Right hindlimb (tissue), 1 donor: ENCODE measurements around the gene CC2D2A.

Experiments used
- DNase-seq: peaks from one replicate; pipeline ENCODE4 v3.0.0-alpha.2; 2018

CC2D2A gene

GRCh38 chr4:15469402-15470127 is at the start of gene CC2D2A:
TSS of gene CC2D2A (plus strand) at chr4:15469882. CDS start at chr4:15475933, 6,051 bp downstream.
- DNase-seq: peak; percentile 58

- DNase-seq: no peak
Measured at GRCh38 chr4:15420642-15421041, 49.0 kb upstream of the CC2D2A start.

GRCh38 chr4:15423285-15423711 is 46.4 kb upstream of the CC2D2A start:
- no peak for DNase-seq

- no peak for DNase-seq
Measured at GRCh38 chr4:15425520-15425919, 44.2 kb upstream of the CC2D2A start.

GRCh38 chr4:15427161-15427560 is 42.5 kb upstream of the CC2D2A start:
- DNase-seq: no peak

- DNase-seq: no peak
Measured at GRCh38 chr4:15427701-15428100, 42.0 kb upstream of the CC2D2A start, which contains the start of gene C1QTNF7. TSS of gene C1QTNF7 (plus strand) at chr4:15428033. CDS start at chr4:15435744, 7,711 bp downstream.

- no peak for DNase-seq
Measured at GRCh38 chr4:15428611-15429010, 41.1 kb upstream of the CC2D2A start.

DNA sequence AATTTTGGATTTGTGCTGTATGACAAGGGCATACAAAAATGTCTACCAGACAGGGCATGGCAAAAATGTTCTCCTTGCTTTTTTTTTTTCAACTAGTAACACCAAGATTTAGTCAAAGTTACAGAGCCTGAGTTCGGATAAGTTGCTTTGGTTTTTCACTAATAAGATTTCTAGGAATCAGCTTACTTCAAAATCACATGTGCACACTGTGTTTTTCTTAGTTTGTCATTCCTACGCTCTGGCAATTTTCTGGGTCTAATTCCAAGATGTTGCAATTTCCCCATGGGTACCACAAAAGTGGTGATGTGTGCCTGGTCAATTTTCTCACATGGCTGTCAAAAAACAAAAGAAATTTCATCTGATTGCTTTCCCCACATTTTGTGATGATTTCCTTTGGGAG is 35.6 kb upstream of the CC2D2A start:
- DNase-seq: no peak

GRCh38 chr4:15434676-15435075 is 35.0 kb upstream of the CC2D2A start:
- no peak for DNase-seq

- DNase-seq: peak; percentile 45
Measured at GRCh38 chr4:15436513-15436912, 33.2 kb upstream of the CC2D2A start.

DNA sequence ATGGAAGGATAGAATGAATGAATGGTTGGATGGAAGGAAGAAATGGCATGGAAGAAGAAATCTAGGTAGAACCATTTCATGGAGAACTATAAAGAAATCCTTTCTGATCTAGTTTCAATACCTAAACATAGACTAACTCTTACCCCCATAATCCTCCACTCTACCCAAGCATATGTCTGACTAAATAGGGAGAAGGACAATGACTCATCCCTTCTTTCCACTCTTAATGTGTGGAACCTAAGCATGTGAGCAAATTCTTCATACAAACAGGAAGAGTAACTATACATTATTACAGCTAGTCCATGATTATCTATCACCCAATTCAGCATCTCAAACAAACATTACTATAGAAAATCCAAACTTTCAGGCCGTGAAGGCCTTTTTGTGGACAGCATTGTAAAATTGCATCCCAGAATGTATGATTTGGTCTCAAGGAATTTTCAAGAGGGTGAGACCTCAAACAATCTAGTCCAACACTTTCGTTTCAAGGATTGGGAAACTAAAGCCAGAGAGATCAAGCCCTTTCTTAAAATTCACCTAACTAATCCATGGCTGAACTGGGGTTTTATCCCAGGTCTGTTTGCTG is 30.6 kb upstream of the CC2D2A start:
- no peak for DNase-seq

DNA sequence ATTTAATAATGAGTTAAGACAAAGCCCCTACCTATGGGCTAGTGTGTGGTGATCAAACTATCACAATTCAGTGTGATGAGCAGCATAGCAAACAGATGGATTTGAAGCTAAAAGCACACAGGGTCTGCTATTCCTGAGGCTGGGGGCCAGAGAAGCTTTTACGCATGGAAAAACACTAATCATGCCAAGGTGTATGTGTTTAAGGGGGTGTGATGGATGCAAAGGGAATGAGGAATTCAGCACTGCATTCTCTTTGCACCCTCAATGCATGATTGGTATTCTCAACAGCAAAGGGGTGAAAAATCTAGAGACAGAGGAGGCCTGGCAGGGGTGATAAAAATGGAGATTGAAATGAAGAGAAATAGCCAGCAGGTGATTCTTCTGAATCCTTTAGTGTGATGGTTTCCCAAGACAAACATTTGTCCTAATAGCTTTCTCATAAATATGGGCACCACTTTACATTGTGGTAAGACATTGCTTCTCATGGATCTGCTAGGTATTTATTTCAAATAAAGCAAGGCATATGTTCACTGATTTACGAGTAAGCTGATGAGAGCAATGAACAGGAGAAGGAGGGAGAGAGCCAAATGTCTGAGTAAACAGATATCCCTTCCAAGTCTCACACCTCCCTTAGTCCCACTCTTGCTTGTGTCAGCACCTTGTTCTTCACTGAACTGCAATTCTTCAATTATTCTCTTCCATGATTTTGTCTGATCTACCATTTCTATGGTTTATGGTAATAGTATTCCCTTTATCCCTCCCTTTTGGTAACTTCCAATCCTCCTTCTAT is 26.1 kb upstream of the CC2D2A start:
- DNase-seq: no peak

DNA sequence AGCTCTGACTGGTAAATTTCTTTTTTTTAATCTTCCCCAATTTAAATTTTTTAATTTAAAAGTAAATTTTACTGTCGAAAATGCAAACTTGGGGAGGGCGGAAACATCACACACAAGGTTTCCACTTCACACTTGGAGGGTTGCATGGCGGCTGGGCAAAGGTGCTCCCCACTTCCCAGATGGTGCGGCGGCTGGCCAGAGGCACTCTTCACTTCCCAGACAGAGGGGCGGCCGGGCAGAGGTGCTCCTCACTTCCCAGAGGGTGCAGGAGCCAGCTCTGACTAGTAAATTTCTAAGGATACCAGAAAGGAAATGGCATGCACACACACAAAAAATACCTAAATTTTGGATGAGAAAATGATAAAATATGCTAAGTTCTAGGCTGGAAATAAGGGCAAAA is 25.4 kb upstream of the CC2D2A start:
- no peak for DNase-seq

DNA sequence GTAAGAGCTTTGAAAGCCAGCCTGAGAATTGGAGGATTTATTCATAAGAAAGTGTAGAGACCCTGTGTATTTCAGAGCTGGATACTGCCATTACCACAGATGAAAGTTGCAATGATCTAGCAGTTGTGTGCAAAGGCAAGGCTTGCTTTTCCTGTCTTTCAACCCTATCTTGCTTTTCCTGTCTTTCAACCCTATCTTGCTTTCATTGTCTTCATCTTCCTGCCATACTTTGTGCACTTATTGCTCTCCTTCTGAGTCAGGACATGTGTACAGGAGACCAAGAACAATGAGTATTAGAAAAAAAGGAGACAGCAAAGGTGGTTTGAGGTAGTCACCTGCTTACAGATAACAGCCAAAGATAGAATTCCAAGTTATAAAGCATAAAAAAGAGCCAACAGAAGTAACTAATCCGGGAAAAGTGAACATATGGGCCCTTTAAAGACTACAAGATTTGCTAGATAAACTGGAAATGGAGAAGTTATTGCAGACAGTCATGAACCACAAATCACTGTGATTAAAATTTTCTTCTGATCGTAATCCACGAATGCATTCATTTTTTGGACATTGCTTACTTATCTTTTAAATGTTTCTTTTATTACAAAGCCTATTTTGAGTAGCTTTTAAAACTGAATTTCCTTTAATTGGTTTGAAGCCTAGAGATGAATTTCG is 24.7 kb upstream of the CC2D2A start:
- no peak for DNase-seq

DNA sequence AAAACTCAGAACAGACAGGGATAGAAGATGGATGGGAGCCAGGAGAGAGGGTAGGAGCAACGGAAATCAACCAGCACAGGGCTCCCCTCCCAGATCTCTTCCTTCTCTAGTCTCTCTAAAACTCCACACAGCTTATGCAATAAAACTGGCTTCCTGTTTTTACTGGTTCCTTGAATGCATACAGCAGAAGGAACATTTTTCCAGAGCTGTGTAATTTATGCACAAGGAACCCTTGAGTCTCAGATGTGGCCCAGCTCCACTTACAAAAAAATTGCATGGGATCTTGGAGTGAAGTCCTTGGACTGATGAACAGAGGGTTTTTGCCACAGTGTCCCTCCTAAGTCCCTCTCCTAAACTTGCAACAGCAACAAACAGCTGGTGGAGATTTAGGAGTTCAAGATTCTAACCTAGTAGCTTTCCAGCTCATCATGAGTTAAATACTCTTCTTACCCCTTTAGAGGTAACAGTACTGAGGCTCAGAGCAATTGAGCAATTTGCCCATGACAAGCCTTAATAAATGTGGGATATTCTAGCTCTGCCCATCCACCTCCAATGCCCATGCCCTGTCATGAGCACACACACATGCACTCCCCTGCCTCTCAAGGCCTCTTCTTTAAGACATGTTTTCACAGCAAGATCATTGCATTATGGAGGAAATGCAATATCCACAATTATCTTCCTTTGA is 18.4 kb upstream of the CC2D2A start:
- DNase-seq: no peak

DNA sequence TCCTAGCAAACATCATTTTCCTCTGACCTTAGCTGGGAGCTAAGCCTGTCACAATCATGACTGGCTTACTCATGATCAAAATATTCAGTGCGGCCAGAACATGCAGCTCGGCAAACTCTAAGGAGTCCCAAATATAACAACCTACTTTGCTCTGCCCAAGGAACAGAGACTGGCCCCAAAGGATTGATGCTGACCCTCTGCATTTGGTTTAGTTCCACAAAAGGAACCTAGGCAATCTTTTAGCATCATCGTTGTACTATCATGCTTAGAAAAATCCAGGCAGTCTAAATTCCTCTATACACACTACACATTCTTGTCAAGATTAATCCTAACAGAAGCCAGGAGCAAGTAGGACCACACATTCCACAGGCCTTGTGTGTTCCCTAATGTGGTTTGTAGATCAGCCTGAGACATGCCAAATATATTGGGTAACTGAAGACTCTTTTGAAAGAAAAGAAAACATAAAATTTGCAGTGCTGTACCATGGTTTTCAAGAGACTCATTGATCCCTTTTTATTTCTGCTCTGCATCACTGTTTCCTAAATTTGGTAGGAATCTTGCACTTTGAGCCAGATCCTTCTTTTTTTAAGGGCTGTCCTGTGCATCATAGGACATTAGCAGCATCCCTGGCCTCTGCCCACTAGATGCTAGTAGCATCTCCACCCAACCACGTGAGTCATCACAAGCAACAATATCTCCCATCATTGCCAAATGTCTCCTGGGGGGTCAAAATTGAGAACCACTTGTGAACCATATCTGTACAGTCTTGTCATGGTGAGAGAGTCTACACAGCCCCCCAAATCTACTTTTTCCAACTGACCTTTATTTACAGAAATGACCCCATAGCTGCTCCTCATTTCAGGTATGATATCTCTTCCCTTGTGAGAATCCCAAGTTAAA is 17.6 kb upstream of the CC2D2A start:
- no peak for DNase-seq

DNA sequence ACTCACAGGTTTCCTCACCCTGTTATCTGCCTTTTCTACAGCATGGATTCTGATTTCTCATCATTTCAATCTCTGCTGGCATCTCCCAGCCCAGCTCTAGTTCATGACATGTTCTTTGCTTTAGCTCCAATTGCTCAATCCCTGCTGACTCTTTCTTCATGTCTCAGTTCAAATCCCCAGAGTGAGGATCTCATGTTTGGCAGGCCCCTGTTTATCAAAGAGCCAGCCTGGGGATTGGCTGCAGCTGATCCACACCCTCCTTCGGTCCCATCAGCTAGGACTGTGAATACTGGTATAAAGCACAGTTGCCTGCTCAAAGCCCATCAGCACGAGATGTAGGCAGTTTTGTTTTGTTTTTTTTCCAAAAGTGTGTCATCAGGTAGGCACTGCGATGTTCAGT is 14.4 kb upstream of the CC2D2A start:
- no peak for DNase-seq

- DNase-seq: no peak
Measured at GRCh38 chr4:15457406-15458201, 12.1 kb upstream of the CC2D2A start.

DNA sequence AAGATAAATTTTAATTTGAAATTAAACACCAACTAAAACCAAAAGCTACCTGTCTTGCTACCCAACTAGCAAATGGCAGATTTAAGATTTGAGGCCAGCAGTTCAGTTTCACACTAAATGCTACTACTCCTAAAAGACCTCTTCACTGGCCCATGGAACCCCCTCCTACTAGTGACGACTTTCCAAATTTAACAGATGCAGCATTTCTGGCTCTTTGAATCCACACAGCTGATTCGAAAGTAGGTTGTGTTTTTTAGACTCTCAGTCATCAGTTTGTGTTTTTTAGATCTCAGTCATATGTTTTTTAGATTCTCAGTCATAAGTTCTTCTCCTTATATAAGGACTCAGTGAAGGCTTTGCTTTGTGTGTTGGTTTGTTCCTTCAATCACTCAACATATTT is 11.1 kb upstream of the CC2D2A start:
- DNase-seq: no peak

- DNase-seq: no peak
Measured at GRCh38 chr4:15459706-15460105, 10.0 kb upstream of the CC2D2A start.

GRCh38 chr4:15466596-15466995 is 3.1 kb upstream of the CC2D2A start:
- DNase-seq: no peak
